BJ (cell line): ENCODE measurements around the gene GSG1L. TPM values are rescaled to one million over a fixed set of nuclear protein-coding genes. Genes with fewer than 3 reads are reported as not detected.

Experiments
- CTCF ChIA-PET: fragments of 350-600 bp; formaldehyde crosslinking; extraction: SDS; loops from one replicate; lab custom pipeline; 2021; ENCODE audit warnings: antibody characterized with exemption, inconsistent platforms; lab: Yijun Ruan, JAX
- POLR2A ChIA-PET: fragments of 300-600 bp; sonication (Branson Sonifier 250); formaldehyde crosslinking; extraction: SDS; loops from one replicate; lab custom pipeline; 2021; ENCODE audit warnings: antibody characterized with exemption; lab: Charles Lee
- DNase-seq: peaks from one replicate; pipeline ENCODE4 v3.0.0-alpha.2; 2011; ENCODE audit warnings: low read depth
- H3K27me3 ChIP-seq: 2 replicates; pipeline ENCODE4 v1.6.0; 2011; ENCODE audit warnings: low read length; ENCODE audit not compliant: control insufficient read depth, insufficient read depth
- H3K36me3 ChIP-seq: 2 replicates; pipeline ENCODE4 v1.5.1; 2011; ENCODE audit warnings: low read length; ENCODE audit not compliant: control insufficient read depth, insufficient read depth
- H3K4me3 ChIP-seq: 2 replicates; pipeline ENCODE4 v1.5.1; 2011; ENCODE audit warnings: low read depth, mild to moderate bottlenecking, control low read depth, low read length
- CTCF ChIP-seq: IDR thresholded peaks from 2 replicates; pipeline ENCODE4 v1.5.1; 2011; ENCODE audit warnings: low read depth, mild to moderate bottlenecking, control low read depth, inconsistent platforms, low read length, moderate library complexity; ENCODE audit not compliant: insufficient read depth
- polyA plus RNA-seq: library from polyadenylated mRNA; depleted of rRNA; stranded (reverse); fragments of >200 nt; gene quantifications from 2 replicates; pipeline ENCODE4 v1.2.3, GENCODE V29; 2011

The GSG1L gene
- polyA plus RNA-seq, 1 experiment: not detected

GRCh38 chr16:28108590-28109247, 45.2 kb upstream of the GSG1L start:
- ChIA-PET POLR2A (no interaction called here), CTCF (interaction anchor here (0.9 kb wide), 1 partner anchor 109 kb away, joined by 3 read pairs; no protein-coding TSS in a partner anchor)
- no peak for DNase-seq
- Histone ChIP-seq H3K36me3 (peaks cover 42% of the 10 kb centered on the region), H3K27me3 (no peaks in the 10 kb centered on the region), H3K4me3 (no peak overlapping the region)
- TF ChIP-seq CTCF: no peak

- ChIA-PET POLR2A (no interaction called here), CTCF (no interaction called here)
- no peak for DNase-seq
- no peak for TF ChIP-seq CTCF
- H3K4me3 ChIP-seq: no peak overlapping the region
- peaks cover 42% of the 10 kb centered on the region for H3K36me3 ChIP-seq
- H3K27me3 ChIP-seq: no peaks in the 10 kb centered on the region
These were observed 43.7 kb upstream of the GSG1L start for GRCh38 chr16:28107232-28107631.

- CTCF ChIA-PET: no interaction called here
- no peak for TF ChIP-seq CTCF
- no peak overlapping the region for H3K4me3 ChIP-seq
- peaks cover 40% of the 10 kb centered on the region for H3K36me3 ChIP-seq
- POLR2A ChIA-PET: no interaction called here
- H3K27me3 ChIP-seq: no peaks in the 10 kb centered on the region
- no peak for DNase-seq
These were observed 43.1 kb upstream of the GSG1L start for GRCh38 chr16:28106467-28107215.

GRCh38 chr16:28105954-28106353, 42.4 kb upstream of the GSG1L start:
- H3K4me3 ChIP-seq: no peak overlapping the region
- no peak for TF ChIP-seq CTCF
- no peak for DNase-seq
- ChIA-PET POLR2A (no interaction called here), CTCF (no interaction called here)
- peaks cover 45% of the 10 kb centered on the region for H3K36me3 ChIP-seq
- H3K27me3 ChIP-seq: no peaks in the 10 kb centered on the region

GRCh38 chr16:28105297-28105696, 41.8 kb upstream of the GSG1L start:
- Histone ChIP-seq H3K27me3 (no peaks in the 10 kb centered on the region), H3K4me3 (no peak overlapping the region), H3K36me3 (peaks cover 52% of the 10 kb centered on the region)
- DNase-seq: no peak
- ChIA-PET POLR2A (no interaction called here), CTCF (no interaction called here)
- TF ChIP-seq CTCF: no peak
